NCI-H226 (cell line): ENCODE data around the gene CLK1.
"Not testable (repeated sequence)": the region's sequence is repeated elsewhere in the genome, so short reads cannot be mapped to it uniquely, and the experiment has no call there.

Source experiments
- DNase-seq: peaks from one replicate; pipeline ENCODE4 v3.0.0-alpha.2; 2015

CLK1 gene

DNA sequence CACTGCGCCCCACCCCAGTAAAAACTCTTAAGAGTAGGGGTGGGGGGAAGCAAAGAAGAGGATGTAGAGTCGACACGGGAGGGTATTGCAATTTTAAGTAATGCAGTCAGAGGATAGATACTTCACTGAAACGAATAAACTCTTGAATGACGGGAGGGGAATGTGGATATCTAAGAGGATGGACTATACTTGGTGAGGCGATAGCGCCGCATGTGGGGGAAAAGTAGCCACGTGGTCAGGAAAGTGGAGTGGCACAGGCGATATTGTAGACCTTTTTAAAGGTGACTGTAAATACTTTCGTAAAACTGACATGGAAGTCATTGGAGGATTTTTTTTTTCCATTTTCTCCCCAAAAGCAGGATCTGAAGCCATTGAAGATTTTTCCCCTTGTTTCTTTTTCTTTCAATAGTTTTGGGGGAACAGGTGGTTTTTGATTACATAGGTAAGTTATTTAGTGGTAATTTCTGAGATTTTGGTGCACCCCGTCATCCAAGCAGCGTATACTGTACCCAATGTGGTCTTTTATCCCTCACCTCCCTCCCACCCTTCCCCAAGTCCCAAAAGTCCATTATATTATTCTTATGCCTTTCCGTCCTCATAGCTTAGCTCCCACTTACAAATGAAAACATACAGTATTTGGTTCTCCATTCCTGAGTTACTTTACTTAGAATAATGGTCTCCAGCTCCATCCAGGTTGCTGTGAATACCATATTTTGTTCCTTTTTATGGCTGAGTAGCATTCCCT is 13.8 kb downstream of the CLK1 start:
- no peak for DNase-seq

DNA sequence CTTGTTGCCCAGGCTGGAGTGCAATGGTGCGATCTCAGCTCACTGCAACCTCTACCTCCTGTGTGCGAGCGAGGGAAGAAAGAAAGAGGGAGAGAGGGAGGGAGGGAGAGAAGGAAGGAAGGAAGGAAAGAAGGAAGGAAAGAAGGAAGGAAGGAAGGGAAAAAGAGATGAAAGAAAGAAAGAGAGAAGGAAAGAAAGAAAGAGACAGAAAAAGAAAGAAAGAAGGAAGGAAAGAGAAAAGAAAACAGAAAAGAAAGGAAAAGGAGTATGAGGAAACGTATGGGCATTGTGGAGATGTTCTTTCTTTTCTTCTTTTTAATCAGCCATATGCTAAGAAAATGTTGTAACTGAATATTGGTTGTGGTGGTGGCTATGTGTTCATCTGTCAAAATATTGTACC is 16.5 kb downstream of the CLK1 start:
- DNase-seq = no peak

DNA sequence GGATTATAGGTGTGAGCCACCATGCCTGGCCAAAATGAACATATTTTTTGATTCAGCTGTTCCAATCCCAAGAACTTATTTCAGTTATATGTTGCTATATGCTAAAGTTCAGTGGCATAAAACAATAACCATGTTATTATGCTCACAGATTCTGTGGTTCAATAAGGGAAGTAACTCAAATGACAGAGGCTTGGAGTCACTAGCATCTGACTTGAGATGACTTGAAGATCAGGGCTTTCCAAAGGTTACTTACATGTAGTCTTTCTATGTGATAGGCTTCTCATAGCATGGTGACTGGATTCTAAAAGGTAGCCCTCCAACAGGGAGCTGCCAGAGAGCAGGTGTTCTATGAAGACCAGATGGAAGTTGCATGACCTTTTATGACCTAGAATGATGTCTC is 17.2 kb downstream of the CLK1 start:
- no peak for DNase-seq

DNA sequence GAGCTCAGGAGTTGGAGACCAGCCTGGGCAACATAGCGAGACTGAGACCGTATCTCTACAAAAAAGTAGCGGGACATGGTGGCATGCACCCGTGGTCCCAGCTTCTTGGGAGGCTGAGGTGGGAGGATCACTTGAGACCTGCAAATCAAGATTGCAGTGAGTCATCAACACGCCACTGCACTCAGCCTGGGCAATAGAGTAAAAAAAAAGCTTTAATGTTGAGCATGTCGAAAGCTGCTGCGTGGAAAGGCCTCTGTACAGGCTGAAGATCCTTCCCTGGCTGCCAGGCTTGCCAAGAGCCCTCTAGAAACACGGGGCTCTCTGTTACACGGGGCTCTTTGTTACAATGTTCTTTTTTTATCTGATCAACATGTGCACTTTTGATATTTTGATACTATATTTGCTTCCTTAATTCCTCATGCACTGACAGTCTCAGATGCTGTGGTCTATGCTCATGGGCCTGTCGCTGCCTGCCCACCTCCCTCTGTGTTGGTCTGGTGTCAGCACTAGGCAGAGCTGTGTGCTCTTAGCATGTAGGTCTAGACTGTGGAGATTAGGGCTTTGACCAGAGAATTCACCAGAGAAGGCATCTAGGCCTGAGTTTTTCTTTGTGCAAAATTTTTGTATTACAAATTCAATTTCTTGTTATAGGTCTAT is 18.7 kb downstream of the CLK1 start:
- DNase-seq = no peak

DNA sequence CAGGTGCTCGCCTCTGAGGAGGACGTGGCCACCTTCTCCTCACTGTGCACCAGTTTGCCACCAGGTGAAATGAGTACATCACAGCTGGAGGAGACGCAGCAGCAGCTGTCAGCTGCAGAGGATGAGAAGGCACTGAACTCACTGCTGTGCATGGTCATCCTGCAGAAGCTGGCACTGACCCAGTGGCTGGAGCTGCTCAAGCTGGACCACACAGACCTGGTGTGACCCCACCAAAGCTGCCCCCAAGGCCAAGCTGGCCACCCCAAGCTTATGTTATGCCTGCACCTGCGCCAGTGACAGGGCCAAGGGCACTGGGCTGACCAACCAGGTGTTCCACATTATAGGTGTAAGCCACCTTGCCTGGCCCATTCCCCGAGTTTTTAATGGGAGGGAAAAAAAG is 19.3 kb downstream of the CLK1 start:
- DNase-seq = no peak

DNA sequence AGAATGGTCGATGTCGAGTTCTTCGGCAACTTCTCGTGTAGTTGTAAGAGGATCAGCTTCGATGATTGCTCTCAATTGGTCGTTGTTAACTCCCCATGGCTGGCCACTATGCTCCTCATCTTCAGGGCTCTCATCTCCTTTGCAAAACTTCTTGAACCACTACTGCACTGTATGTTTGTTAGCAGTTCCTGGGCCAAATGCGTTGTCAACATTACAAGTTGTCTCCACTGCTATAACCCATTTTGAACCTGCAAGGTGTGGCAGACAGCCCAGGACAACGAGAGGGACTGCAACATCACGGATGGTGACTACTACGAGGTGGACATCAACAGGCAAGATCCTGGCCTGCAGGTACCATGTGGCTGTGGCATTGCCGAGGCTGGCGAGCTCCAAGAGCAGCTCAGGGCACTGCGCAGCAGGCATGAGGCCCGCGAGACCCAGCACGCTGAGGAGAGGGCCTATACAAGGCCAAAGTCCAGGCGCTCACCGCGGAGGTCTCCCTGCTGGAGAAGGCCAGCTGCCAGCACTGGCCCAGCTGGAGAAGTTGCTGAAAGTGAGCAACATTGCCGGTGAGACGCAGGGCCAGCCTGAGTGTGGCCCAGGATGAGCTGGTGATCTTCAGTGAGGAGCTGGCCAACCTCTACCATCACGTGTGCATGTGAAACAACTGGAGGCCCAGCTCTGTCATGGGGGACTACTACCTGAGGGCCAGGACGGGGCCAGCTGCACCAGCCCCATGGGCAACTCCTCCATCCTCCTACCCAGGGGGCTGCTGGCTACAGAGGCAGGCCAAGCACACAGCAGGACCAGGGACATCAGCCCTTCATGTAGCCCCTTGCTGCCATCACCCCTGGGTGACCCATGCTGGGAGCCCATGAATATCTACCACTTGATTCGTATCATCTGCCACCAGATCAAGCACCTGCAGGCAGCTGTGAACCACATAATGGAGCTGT is 20.2 kb downstream of the CLK1 start:
- no peak for DNase-seq

DNA sequence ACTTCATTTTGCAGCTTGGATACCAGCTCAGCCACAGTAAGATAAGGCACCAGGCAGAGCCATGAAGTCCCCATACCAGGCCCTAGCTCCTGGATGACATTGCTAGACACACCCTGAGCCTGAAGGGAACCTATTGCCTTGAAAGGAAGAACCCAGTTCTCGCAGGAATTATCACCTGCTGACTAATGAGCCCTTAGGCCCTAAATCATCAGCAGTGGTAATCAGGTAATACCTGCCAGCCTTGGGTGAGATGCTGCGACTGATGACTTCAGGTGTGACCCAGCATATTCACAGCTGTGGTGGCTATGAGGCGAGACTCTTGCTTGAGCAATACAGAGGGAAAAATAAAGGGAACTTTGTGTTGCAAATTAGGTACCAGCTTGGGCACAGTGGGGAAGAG is 24.9 kb downstream of the CLK1 start:
- no peak for DNase-seq

DNA sequence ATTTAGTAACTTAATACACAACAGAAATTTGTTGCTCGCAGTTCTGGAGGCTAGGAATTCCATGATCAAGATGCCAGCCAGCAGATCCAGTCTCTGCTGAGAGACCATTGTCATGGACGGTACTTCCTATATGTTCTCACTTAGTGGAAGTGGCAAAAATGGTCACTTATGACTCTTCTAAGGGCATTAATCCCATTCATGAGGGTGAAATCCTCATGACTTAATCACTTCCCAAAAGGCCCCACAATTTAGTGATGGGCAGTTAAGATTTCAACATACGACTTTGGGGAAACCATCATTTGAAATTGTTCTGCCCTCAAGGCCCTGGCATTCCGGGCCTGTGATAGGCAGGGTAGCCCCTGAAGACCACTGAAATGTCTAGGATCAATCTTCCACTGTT is 29.8 kb downstream of the CLK1 start:
- no peak for DNase-seq

DNA sequence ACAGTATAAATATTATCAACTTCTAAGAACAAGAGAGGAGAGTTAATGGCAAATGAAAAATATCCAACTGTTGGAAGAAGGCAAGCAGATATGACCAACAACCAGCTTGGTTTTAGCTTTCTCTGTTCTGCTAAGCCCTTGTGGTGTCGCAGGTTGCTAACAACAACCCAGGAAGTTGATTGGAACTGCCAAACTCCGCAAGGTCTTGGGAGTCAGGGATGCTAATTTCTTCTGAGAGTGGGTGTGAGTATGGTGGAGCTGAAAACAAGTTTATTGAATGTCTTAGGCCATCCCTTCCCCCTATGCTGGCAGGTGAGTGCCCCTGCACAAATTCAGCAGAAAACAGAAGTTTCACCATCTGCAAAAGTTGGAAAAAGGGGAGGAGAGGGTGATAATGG is 35.2 kb downstream of the CLK1 start:
- no peak for DNase-seq

DNA sequence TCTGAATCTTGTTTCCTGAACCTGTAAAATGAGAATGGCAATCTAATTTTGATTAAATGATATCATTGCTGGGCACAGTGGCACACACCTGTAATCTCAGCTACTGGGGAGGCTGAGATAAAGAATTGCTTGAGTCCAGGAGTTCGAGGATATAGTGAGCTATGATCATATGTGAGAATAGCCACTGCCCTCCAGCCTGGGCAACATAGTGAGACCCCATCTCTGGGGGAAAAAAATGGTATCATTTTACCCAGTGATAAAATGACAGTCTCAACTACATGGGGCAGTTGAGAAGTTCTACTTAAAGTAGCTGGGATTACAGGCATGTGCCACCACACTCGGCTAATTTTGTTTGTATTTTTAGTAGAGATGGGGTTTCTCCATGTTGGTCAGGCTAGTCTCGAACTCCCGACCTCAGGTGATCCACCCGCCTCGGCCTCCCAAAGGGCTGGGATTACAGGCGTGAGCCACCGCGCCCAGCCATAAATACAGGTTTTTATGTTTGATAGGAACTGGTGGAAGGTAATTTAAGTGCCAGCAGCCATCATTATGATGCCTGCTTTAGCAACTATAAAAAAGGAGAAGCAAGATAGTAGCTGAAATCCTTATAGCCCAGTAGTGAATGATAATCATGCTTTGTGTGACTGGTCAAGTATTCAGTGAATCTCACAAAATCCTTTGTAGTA is 35.7 kb downstream of the CLK1 start:
- DNase-seq = no peak

DNA sequence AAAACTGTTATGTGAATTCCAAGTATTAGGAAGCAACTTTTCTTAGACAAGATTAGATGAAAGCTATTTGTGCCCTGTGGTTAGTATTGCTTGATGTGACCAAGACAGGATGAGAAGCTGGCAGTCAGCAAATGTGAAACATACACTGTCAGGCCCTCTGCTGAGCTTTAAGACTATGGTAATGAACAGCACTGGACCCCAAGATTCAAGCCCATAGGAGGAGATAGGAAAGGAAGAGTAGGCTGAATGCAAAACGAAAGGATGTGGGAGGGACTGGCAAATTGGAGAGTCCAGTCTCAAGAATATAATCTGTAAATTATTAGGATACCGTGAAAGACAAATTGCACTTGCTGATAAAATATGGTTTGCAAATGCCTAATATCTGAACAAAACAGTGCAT is 36.4 kb downstream of the CLK1 start:
- DNase-seq = no peak

DNA sequence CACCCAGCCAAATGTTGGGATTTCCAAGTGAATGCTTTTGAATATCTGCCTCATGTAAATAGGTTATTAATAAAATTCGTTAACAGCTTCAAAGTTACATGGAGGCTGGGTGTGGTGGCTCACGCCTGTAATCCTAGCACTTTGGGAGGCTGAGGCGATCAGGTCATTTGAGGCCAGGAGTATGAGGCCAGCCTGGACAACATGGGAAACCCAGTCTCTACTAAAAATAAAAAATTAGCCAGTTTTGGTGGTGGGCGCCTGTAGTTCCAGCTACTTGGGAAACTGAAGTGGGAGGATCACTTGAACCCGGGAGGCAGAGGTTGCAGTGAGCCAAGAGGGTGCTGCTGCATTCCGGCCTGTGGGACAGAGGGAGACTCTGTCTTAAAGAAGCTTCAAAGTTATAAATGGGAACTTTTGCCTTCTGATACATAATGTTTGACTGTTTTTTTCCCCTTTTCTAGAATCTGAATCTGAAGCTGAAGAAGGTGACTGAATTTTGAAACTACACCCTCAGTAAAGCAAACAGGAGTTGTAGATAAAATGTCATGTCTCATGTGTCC is 42.7 kb downstream of the CLK1 start:
- no peak for DNase-seq

DNA sequence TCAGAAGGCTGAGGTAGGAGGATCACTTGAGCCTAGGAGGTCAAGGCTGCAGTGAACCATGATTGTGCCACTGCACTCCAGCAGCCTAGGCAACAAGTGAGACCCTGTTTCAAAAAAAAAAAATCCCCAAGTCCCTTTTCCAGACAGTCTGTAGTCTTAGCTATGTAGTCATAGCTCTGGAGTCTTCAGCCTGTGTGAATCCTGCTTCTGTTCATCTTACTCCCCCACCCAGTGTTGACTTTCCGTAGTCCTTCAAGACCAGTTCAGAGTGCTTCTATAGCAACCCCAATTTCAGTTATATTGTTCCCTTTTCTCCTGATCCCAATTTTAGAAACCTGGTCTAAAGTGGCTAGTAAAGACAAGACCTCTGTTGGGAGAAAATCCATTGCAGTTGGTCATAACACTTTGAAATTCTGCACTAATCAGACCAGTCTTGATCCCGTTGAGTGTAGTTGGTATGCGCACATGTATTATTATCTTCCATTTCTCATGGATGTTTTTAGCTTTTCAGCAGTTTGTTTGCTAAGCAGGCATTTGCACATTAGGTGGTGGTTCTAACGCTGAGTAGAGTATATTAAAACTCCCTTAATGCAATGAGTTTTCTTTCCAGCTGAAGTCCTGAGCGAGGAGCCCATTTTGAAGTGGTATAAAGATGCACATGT is 43.8 kb downstream of the CLK1 start:
- no peak for DNase-seq

DNA sequence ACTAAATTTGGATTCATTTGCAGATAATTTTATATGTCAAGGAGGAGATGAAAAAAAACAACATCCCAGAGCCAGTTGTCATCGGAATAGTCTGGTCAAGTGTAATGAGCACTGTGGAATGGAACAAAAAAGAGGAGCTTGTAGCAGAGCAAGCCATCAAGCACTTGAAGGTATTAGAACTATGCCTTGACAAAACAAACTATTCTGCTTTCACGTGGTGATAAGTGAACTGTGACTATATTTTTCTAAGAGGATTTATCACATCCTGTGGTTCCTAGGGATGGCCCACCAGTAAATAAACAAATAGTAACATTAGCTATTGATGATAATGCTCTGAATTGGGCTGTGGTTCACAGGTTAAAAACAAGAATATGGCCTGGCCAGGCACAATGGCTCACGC is 45.7 kb downstream of the CLK1 start:
- DNase-seq = not testable (repeated sequence)

DNA sequence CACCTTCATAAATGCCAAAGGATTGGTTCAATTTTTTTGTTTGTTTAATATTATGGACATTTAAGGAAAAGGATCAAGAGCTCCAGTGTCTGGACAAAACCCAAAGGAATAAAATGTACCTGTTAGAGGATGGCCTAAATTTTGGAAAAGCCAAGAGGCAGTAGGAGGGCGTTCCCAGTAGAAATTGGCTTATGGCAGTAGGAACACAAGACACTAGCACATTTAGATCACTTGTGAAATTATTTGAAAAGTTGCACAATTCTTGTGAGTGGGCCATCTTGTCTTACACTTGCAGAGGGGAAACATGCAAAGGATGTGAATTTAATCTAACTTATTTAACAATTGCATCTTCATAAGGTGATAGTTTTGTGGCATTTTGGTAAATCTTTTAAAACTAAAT is 49.5 kb downstream of the CLK1 start:
- no peak for DNase-seq

DNA sequence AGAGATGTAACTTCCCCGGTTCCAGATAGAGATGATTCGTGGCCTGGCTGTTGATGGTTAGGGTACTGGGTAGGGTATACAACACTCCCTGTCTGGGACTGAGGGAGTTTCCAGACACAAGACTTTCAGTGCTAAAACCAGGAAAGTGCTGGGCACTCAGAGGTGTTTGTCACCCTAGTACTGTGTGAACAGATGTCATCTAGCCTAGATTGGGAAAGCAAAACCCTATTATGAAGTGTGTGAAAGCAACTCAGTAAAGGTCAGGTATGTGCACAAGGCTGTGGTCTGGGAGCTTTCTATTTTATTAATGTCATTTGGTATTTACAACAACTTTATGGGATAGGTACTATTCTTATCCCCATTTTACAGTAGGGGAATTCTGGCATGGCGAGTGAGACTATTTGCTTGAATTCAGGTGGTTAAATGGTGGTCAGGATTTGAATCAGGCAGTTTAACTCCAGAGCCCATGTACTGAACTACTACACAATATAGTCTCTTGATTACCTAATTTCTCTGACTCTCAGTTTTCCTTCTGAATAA is 50.1 kb downstream of the CLK1 start:
- DNase-seq = no peak

DNA sequence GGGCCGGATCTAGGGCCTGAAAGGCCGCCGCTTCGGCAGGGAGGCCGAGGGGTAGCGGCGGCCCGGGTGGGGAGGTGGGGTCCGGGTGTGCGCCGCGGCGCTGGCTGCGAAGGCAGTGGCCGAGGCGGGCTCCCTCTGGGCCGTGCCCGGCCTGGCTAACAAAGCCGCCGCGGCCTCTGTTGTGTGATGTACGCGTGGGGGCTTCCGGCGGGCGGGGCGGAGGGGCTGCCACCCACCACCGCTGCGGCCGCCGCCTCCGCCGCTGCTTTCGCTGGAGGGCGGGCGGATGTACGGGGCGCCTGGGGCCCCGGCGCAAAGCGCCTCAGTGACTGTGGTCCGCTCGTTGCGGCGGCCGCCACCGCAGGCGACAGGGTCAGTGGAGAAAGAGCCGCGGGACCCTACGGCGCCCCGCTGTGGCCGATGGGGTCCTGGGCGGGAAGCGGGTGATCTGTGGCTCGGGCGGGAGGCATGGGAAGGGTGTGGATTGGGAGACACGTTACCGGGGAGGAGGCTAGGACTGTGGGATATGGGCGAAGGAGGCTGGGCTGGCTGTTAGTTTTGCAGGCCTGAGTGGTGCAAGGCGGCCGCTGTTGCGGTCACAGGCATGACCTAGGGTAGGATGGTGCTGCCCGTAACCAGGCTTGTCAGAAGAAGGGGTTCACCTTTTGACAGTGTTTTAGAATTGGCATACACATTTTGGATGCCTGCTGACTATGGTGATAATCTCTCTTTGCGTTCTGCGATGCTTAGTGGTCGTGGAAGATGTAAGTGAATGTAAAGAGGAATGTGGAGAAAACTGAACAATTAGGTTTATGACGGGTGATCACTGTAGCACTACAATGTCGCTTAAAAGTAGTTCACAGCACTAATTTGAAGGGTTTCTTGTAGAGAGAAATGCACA is 52.1 kb downstream of the CLK1 start:
- DNase-seq = peak; percentile 34

DNA sequence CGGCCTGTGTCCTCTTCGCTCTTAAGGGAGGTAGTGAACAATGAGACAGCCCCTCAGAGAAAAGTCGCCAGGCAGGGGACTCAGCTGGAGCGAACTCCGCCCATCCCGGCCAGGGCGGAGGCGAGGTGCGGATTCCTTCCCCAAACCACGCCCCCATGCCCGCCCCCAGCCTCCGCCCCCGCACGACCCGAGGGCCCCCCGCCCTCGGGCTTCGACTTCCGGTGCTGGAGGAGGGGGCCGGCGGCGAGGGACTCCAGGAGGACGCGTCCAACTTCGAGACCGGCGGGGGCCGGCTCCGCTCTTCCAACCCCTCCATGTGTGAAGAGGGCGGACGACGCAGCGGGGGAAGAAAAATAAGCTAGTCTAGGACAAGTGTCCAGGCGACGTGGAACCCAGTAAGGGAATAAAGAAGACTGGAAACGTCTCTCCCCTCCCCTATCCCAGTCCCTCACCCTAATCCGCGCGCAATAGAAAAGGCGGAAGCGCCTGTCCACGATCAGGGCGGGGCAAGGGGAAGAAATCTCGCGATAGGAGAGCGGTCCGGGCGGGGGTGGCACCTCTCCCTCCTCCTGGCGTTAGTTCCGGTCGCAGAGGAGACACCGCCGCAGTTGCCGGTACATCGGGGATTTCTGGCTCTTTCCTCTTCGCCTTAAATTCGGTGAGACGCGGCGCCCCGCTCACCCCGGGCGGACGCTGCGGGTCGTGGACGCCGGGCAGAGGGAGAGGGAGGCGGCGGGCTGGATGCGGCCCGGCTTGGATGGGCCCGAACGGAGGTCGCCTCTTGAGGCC is 52.9 kb downstream of the CLK1 start, which contains the start of gene BZW1:
TSS of gene BZW1 (plus strand) at position 578 of the 789 bp plus-strand sequence. CDS start 1,308 bp downstream, outside the sequence.
- peak; percentile 78 for DNase-seq

DNA sequence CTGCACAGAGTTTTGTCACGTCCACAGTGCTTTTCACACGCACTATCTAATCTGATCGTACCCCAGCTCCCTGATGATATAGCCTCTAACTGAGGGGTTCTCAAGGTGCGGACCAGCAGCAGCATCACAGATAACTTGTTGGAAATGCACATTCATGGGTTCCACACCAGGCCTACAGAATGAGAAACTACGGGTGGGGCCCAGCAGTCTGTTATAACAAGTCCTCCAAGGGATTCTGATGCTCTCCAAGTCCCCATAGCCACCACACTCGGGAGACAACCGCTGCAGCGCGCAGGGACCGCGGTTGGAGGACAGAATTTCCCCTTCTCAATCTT is 53.5 kb downstream of the CLK1 start:
- DNase-seq = no peak
